ENCODE results near the gene PPP2R2B.

The PPP2R2B gene

GRCh38 chr5:146821732-146822131 is 56.8 kb downstream of the PPP2R2B start:
- no peak for DNase-seq

GRCh38 chr5:146820987-146821386 is 57.6 kb downstream of the PPP2R2B start:
- no peak for DNase-seq

- no peak for DNase-seq
Observed at GRCh38 chr5:146818822-146819221, 59.7 kb downstream of the PPP2R2B start.

- no peak for DNase-seq
Observed at GRCh38 chr5:146817973-146818372, 60.6 kb downstream of the PPP2R2B start.

- DNase-seq, result no peak
Observed at GRCh38 chr5:146816775-146817387, 61.7 kb downstream of the PPP2R2B start.

GRCh38 chr5:146815411-146815810 is 63.1 kb downstream of the PPP2R2B start:
- no peak for DNase-seq

GRCh38 chr5:146813346-146814157 is 65.0 kb downstream of the PPP2R2B start:
- no peak for DNase-seq

GRCh38 chr5:146805081-146805480 is 73.5 kb downstream of the PPP2R2B start:
- no peak for DNase-seq

GRCh38 chr5:146802945-146803522 is 75.5 kb downstream of the PPP2R2B start:
- DNase-seq, result no peak

- no peak for DNase-seq
Observed at GRCh38 chr5:146799671-146800070, 78.9 kb downstream of the PPP2R2B start.

- DNase-seq, result no peak
Observed at GRCh38 chr5:146799231-146799630, 79.3 kb downstream of the PPP2R2B start.

GRCh38 chr5:146797658-146798057 is 80.9 kb downstream of the PPP2R2B start:
- DNase-seq, result no peak

- DNase-seq, result no peak
Observed at GRCh38 chr5:146796911-146797310, 81.6 kb downstream of the PPP2R2B start.

GRCh38 chr5:146796144-146796543 is 82.4 kb downstream of the PPP2R2B start:
- DNase-seq, result no peak

GRCh38 chr5:146794326-146795029 is 84.1 kb downstream of the PPP2R2B start:
- no peak for DNase-seq

GRCh38 chr5:146793709-146794108 is 84.8 kb downstream of the PPP2R2B start:
- DNase-seq, result no peak

GRCh38 chr5:146791471-146791870 is 87.1 kb downstream of the PPP2R2B start:
- DNase-seq, result no peak

GRCh38 chr5:146789712-146790653 is 88.6 kb downstream of the PPP2R2B start:
- no peak for DNase-seq

- no peak for DNase-seq
Observed at GRCh38 chr5:146788898-146789297, 89.7 kb downstream of the PPP2R2B start.

- DNase-seq, result no peak
Observed at GRCh38 chr5:146785065-146785464, 93.5 kb downstream of the PPP2R2B start.

GRCh38 chr5:146781157-146781556 is 97.4 kb downstream of the PPP2R2B start:
- no peak for DNase-seq

All from fibroblast of skin of scalp (primary cell).